Spinal cord (tissue), 10 donors: ENCODE measurements around the gene UGT2B7. TPM values are rescaled to one million over a fixed set of nuclear protein-coding genes. Genes with fewer than 3 reads are reported as not detected.
"Not testable (repeated sequence)": the region's sequence is repeated elsewhere in the genome, so short reads cannot be mapped to it uniquely, and the experiment has no call there.

Experiments
- DNase-seq, 6 donors: peaks; one replicate each; pipeline versions ENCODE4 v3.0.0 to v3.0.0-alpha.2; 2013 to 2015; ENCODE audit warnings: low spot score in 6 of 6, low read depth in 4 of 6
- H3K27ac ChIP-seq: one replicate; pipeline ENCODE4 v1.5.1; 2013; ENCODE audit warnings: low read depth, low read length, control low read depth
- H3K27me3 ChIP-seq: one replicate; pipeline ENCODE4 v1.6.1; 2013; ENCODE audit warnings: low read length; ENCODE audit not compliant: control insufficient read depth, insufficient read depth
- H3K36me3 ChIP-seq: one replicate; pipeline ENCODE4 v1.6.1; 2013; ENCODE audit warnings: low read length; ENCODE audit not compliant: control insufficient read depth, insufficient read depth
- H3K4me1 ChIP-seq: one replicate; pipeline ENCODE4 v1.6.1; 2013; ENCODE audit warnings: low read length; ENCODE audit not compliant: control insufficient read depth, insufficient read depth
- H3K4me3 ChIP-seq: one replicate; pipeline ENCODE4 v1.5.1; 2013; ENCODE audit warnings: low read depth, low read length, control low read depth
- H3K9me3 ChIP-seq: one replicate; pipeline ENCODE4 v1.6.1; 2013; ENCODE audit warnings: low read length; ENCODE audit not compliant: control insufficient read depth, insufficient read depth
- WGBS: methylation state at CpG from one replicate; pipeline ENCODE4 v1.1.5; 2013; ENCODE audit warnings: missing lambda C conversion rate; ENCODE audit not compliant: insufficient coverage; 5-methylcytosine and 5-hydroxymethylcytosine counted together
- polyA plus RNA-seq, 2 donors: library from polyadenylated mRNA; unstranded; fragments of 120-200 nt; gene quantifications; one replicate each; pipeline ENCODE4 v1.2.1, GENCODE V29; 2013; ENCODE audit not compliant: insufficient read length in 2 of 2
- total RNA-seq, 2 donors: library from RNA; depleted of rRNA in 1 of 2; stranded (reverse); fragments of 120-200 nt in 1 of 2; fragments of >200 nt in 1 of 2; gene quantifications; one replicate each; pipeline versions ENCODE4 v1.2.3 to v1.2.4, GENCODE V29; 2013 to 2014
- donor health status: healthy.

The UGT2B7 gene
- total and polyA plus RNA-seq, 4 donors, result 0.20 to 0.84 (median 0.32) TPM; not detected in 1

GRCh38 chr4:69099910-69100309 lies 3.6 kb downstream of the UGT2B7 start:
- no peaks in the 10 kb centered on the region for H3K27me3 ChIP-seq
- H3K9me3 ChIP-seq, result no peaks in the 10 kb centered on the region
- no peak overlapping the region for H3K27ac ChIP-seq
- H3K36me3 ChIP-seq, result no peaks in the 10 kb centered on the region
- no CpG with 5 or more reads among the region's 4 CpGs for WGBS
- peak in 1 of 6 donors; percentile 34 for DNase-seq
- H3K4me1 ChIP-seq, result no peaks in the 10 kb centered on the region
- no peak overlapping the region for H3K4me3 ChIP-seq

- not testable (repeated sequence) for H3K27ac ChIP-seq, DNase-seq, H3K4me3 ChIP-seq, H3K27me3 ChIP-seq, H3K4me1 ChIP-seq, H3K9me3 ChIP-seq, H3K36me3 ChIP-seq
- WGBS, result 44% methylated on average over 1 of the region's 2 CpGs
Measured at GRCh38 chr4:69102668-69103067, 6.4 kb downstream of the UGT2B7 start.

GRCh38 chr4:69104719-69105275 lies 8.5 kb downstream of the UGT2B7 start:
- H3K9me3 ChIP-seq, result no peaks in the 10 kb centered on the region
- no peak overlapping the region for H3K27ac ChIP-seq
- no peaks in the 10 kb centered on the region for H3K4me1 ChIP-seq
- no peak for DNase-seq
- WGBS, result no CpG with 5 or more reads among the region's 2 CpGs
- no peak overlapping the region for H3K4me3 ChIP-seq
- no peaks in the 10 kb centered on the region for H3K36me3 ChIP-seq
- no peaks in the 10 kb centered on the region for H3K27me3 ChIP-seq

- not testable (repeated sequence) for DNase-seq, H3K27me3 ChIP-seq, H3K36me3 ChIP-seq, H3K4me1 ChIP-seq, H3K9me3 ChIP-seq, H3K4me3 ChIP-seq, H3K27ac ChIP-seq
- WGBS, result 94% methylated on average over 28 of the region's 30 CpGs
Measured at GRCh38 chr4:69115151-69115850, 19.0 kb downstream of the UGT2B7 start.

- H3K36me3 ChIP-seq, result no peaks in the 10 kb centered on the region
- H3K27ac ChIP-seq, result no peak overlapping the region
- no CpG with 5 or more reads among the region's 2 CpGs for WGBS
- no peaks in the 10 kb centered on the region for H3K27me3 ChIP-seq
- no peak for DNase-seq
- no peaks in the 10 kb centered on the region for H3K4me1 ChIP-seq
- no peak overlapping the region for H3K4me3 ChIP-seq
- no peaks in the 10 kb centered on the region for H3K9me3 ChIP-seq
Measured at GRCh38 chr4:69115851-69116213, 19.6 kb downstream of the UGT2B7 start.

GRCh38 chr4:69116645-69117321 lies 20.5 kb downstream of the UGT2B7 start:
- H3K27ac ChIP-seq, result no peak overlapping the region
- H3K36me3 ChIP-seq, result no peaks in the 10 kb centered on the region
- no peaks in the 10 kb centered on the region for H3K4me1 ChIP-seq
- H3K4me3 ChIP-seq, result no peak overlapping the region
- H3K9me3 ChIP-seq, result no peaks in the 10 kb centered on the region
- DNase-seq, result no peak
- 85% methylated on average over 9 of the region's 10 CpGs for WGBS
- H3K27me3 ChIP-seq, result no peaks in the 10 kb centered on the region

- Histone ChIP-seq H3K9me3 (no peaks in the 10 kb centered on the region), H3K4me3 (no peak overlapping the region), H3K4me1 (no peaks in the 10 kb centered on the region), H3K27ac (no peak overlapping the region), H3K27me3 (no peaks in the 10 kb centered on the region), H3K36me3 (no peaks in the 10 kb centered on the region)
- WGBS, result 89% methylated on average over 1 of the region's 2 CpGs
- DNase-seq, result no peak
Measured at GRCh38 chr4:69120870-69121269, 24.6 kb downstream of the UGT2B7 start.

GRCh38 chr4:69122476-69122875 lies 26.2 kb downstream of the UGT2B7 start:
- WGBS, result no CpG with 5 or more reads among the region's 3 CpGs
- Histone ChIP-seq H3K4me1 (no peaks in the 10 kb centered on the region), H3K27me3 (no peaks in the 10 kb centered on the region), H3K9me3 (no peaks in the 10 kb centered on the region), H3K4me3 (no peak overlapping the region), H3K27ac (no peak overlapping the region), H3K36me3 (no peaks in the 10 kb centered on the region)
- DNase-seq, result no peak

- no peak for DNase-seq
- no peak overlapping the region for H3K27ac ChIP-seq
- H3K9me3 ChIP-seq, result no peaks in the 10 kb centered on the region
- no peaks in the 10 kb centered on the region for H3K36me3 ChIP-seq
- 100% methylated on average over 1 of the region's 1 CpG for WGBS
- no peak overlapping the region for H3K4me3 ChIP-seq
- no peaks in the 10 kb centered on the region for H3K4me1 ChIP-seq
- H3K27me3 ChIP-seq, result no peaks in the 10 kb centered on the region
Measured at GRCh38 chr4:69124941-69125340, 28.7 kb downstream of the UGT2B7 start.

GRCh38 chr4:69126024-69126423 lies 29.8 kb downstream of the UGT2B7 start:
- Histone ChIP-seq H3K36me3 (no peaks in the 10 kb centered on the region), H3K4me1 (no peaks in the 10 kb centered on the region), H3K4me3 (no peak overlapping the region), H3K27me3 (no peaks in the 10 kb centered on the region), H3K9me3 (no peaks in the 10 kb centered on the region), H3K27ac (no peak overlapping the region)
- DNase-seq, result no peak
